K562 (cell line): ENCODE data around the gene TMEM209. TPM values are rescaled to one million over a fixed set of nuclear protein-coding genes. Genes with fewer than 3 reads are reported as not detected.

ENCODE experiments used
- CAMTA2 ChIP-seq: fragments of 250-450 bp; sonication (Bioruptor Pico); conservative IDR thresholded peaks from 2 replicates; pipeline ENCODE4 v1.5.1; 2022
- CEBPB ChIP-seq: fragments of 450-650 bp; IDR thresholded peaks from 2 replicates; pipeline ENCODE4 v1.6.1; 2016; ENCODE audit warnings: missing genetic modification characterization, missing compliant biosample characterization
- ELK3 ChIP-seq: fragments of 450-650 bp; formaldehyde crosslinking; IDR thresholded peaks from 2 replicates; pipeline ENCODE4 v1.4.0; 2020; ENCODE audit warnings: mild to moderate bottlenecking
- GABPB1 ChIP-seq: sonication (generic); formaldehyde crosslinking; IDR thresholded peaks from 2 replicates; pipeline ENCODE4 v1.8.0; 2022; ENCODE audit warnings: mild to moderate bottlenecking, missing genetic modification reagents
- HDAC1 ChIP-seq, 2 experiments: fragments of 450-650 bp; IDR thresholded peaks; 2 replicates each; pipeline ENCODE4 v1.6.1; 2016 to 2017; ENCODE audit warnings: inconsistent platforms in 1 of 2, mild to moderate bottlenecking in 1 of 2, moderate library complexity in 1 of 2
- JUNB ChIP-seq: fragments of 450-650 bp; formaldehyde crosslinking; conservative IDR thresholded peaks from 2 replicates; pipeline ENCODE4 v1.4.0; 2020; ENCODE audit warnings: mild to moderate bottlenecking
- L3MBTL2 ChIP-seq: fragments of 450-650 bp; IDR thresholded peaks from 2 replicates; pipeline ENCODE4 v1.6.1; 2016; ENCODE audit warnings: mild to moderate bottlenecking, moderate library complexity
- MNT ChIP-seq, 2 experiments: fragments of 450-650 bp; conservative IDR thresholded peaks; 2 replicates each; pipeline ENCODE4 v1.6.1; 2017; ENCODE audit warnings: mild to moderate bottlenecking in 2 of 2, moderate library complexity in 2 of 2
- NRF1 ChIP-seq, 2 experiments: fragments of 450-650 bp; IDR thresholded peaks in 1 of 2; conservative IDR thresholded peaks in 1 of 2; 2 replicates each; pipeline ENCODE4 v1.6.1; 2014; ENCODE audit warnings: mild to moderate bottlenecking in 2 of 2
- PCBP1 ChIP-seq: fragments of 200-400 bp; formaldehyde crosslinking; IDR thresholded peaks from 2 replicates; pipeline ENCODE4 v1.6.1; 2018; ENCODE audit warnings: mild to moderate bottlenecking, low read depth, low read length; ENCODE audit not compliant: poor library complexity, severe bottlenecking
- PPARD ChIP-seq: fragments of 250-450 bp; sonication (Bioruptor Pico); IDR thresholded peaks from 2 replicates; pipeline ENCODE4 v1.8.0; 2022; ENCODE audit warnings: inconsistent platforms, mild to moderate bottlenecking, moderate library complexity
- SAFB2 ChIP-seq: fragments of 200-400 bp; formaldehyde crosslinking; IDR thresholded peaks from 2 replicates; pipeline ENCODE4 v1.6.1; 2018; ENCODE audit warnings: borderline replicate concordance, low read length, low read depth, moderate library complexity; ENCODE audit not compliant: severe bottlenecking
- SNAPC5 ChIP-seq: fragments of 250-450 bp; sonication (Bioruptor Pico); IDR thresholded peaks from 2 replicates; pipeline ENCODE4 v1.8.0; 2021; ENCODE audit warnings: moderate library complexity, mild to moderate bottlenecking, inconsistent platforms
- TEAD4 ChIP-seq, 2 experiments: sonication (generic) in 1 of 2; formaldehyde crosslinking in 1 of 2; IDR thresholded peaks; 2 replicates each; pipeline versions ENCODE4 v1.6.1 to v1.8.0; 2012 to 2022; ENCODE audit warnings: borderline replicate concordance in 1 of 2, inconsistent platforms in 1 of 2, low read length in 1 of 2, mild to moderate bottlenecking in 1 of 2, missing genetic modification reagents in 1 of 2
- TRIM24 ChIP-seq, 2 experiments: fragments of 450-650 bp; IDR thresholded peaks; 2 replicates each; pipeline ENCODE4 v1.6.1; 2016
- TRIM25 ChIP-seq: fragments of 450-650 bp; IDR thresholded peaks from 2 replicates; pipeline ENCODE4 v1.7.0; 2016; ENCODE audit warnings: borderline replicate concordance
- ZNF212 ChIP-seq: fragments of 450-650 bp; formaldehyde crosslinking; IDR thresholded peaks from 2 replicates; pipeline ENCODE4 v1.4.0; 2020; ENCODE audit warnings: mild to moderate bottlenecking
- ZNF324 ChIP-seq: fragments of 250-450 bp; sonication (Bioruptor Pico); IDR thresholded peaks from 2 replicates; pipeline ENCODE4 v1.4.0; 2020; ENCODE audit warnings: mild to moderate bottlenecking
- ZNF740 ChIP-seq, 3 experiments: fragments of 200-800 bp in 1 of 3; sonication (Bioruptor generic) in 1 of 3; sonication (generic) in 1 of 3; formaldehyde crosslinking in 1 of 3; IDR thresholded peaks; 2 replicates each; pipeline versions ENCODE4 v1.6.1 to v1.8.0; 2016 to 2022; ENCODE audit warnings: mild to moderate bottlenecking in 2 of 3, missing compliant biosample characterization in 2 of 3, missing genetic modification characterization in 2 of 3, missing genetic modification reagents in 1 of 3
- ZZZ3 ChIP-seq: fragments of 450-650 bp; IDR thresholded peaks from 2 replicates; pipeline ENCODE4 v1.6.1; 2016; ENCODE audit warnings: antibody characterized with exemption, mild to moderate bottlenecking, moderate library complexity
- polyA plus RNA-seq, 8 experiments: library from polyadenylated mRNA; depleted of rRNA in 4 of 8; stranded (reverse) in 5 of 8; unstranded in 3 of 8; fragments of >200 nt; fragmentation: Nextera tagmentation in 2 of 8; fragmentation: Illumina TruSeq in 1 of 8; extraction: Ambion mirVana in 2 of 8; extraction: Trizol in 1 of 8; gene quantifications; 2 replicates each; pipeline versions ENCODE4 v1.2.1 to v1.2.3, GENCODE V29; 2011 to 2014; ENCODE audit warnings: inconsistent platforms in 1 of 8, missing spikeins in 1 of 8
- total RNA-seq, 7 experiments: library from RNA; depleted of rRNA in 6 of 7; stranded (reverse); fragments of >200 nt in 6 of 7; fragmentation: Illumina TruSeq in 2 of 7; extraction: Trizol in 2 of 7; gene quantifications; 2 replicates each; pipeline versions ENCODE4 v1.2.1 to v1.2.3, GENCODE V29; 2011 to 2021; ENCODE audit warnings: low replicate concordance in 1 of 7

TMEM209 gene
- total and polyA plus RNA-seq, 9 of the 15 experiments (the other 6 are each of a cell fraction or from before 2014, with no cell fraction given) = 36.8 to 116 (median 76.6) TPM

- TF ChIP-seq SAFB2 (no peak), ZNF740 (CRISPR knock-in tag; IDR thresholded peaks at IDR 0.05) (peak; percentile 43; the same call in 1 of the 2 replicates), ZNF740 (tag; IDR thresholded peaks at IDR 0.05) (no peak), JUNB (CRISPR knock-in tag) (no peak), PPARD (CRISPR knock-in tag) (no peak), MNT (conservative IDR thresholded peaks at IDR 0.05) (peak; percentile 76 to 88), ZNF212 (CRISPR knock-in tag) (0 out of 2 replicates have a peak, but pooled peaks have one; percentile 6), NRF1 (conservative IDR thresholded peaks at IDR 0.05 in 1 of 2, IDR thresholded peaks at IDR 0.05 in 1 of 2) (peak; percentile 99 to 100), ZNF324 (no peak), TRIM25 (peak; percentile 63; the same call in 1 of the 2 replicates), ELK3 (0 out of 2 replicates have a peak, but pooled peaks have one; percentile 45), PCBP1 (no peak), ZZZ3 (peak; percentile 68; the same call in 1 of the 2 replicates), CAMTA2 (0 out of 2 replicates have a peak, but pooled peaks have one; percentile 71), SNAPC5 (CRISPR knock-in tag) (no peak), L3MBTL2 (peak; percentile 55), GABPB1 (CRISPR knock-in tag) (peak; percentile 95), TRIM24 (IDR thresholded peaks at IDR 0.05) (peak in 1 of 2 experiments; percentile 67; a peak in 2 of 4 replicates), TEAD4 (IDR thresholded peaks at IDR 0.05; ENCODE audit: low read length) (peak; percentile 59), TEAD4 (CRISPR knock-in tag; IDR thresholded peaks at IDR 0.05; ENCODE audit: borderline replicate concordance) (no peak), HDAC1 (IDR thresholded peaks at IDR 0.05) (peak in 1 of 2 experiments; percentile 90; a peak in 2 of 4 replicates), CEBPB (peak; percentile 90)
Measured at GRCh38 chr7:130205084-130205947, at the start of gene TMEM209 (continued).
